CD4-positive, alpha-beta T cell treated with Interleukin-4 for 4 hours (primary cell): ENCODE results near the gene C1QTNF12.

Source experiments
- DNase-seq: peaks from one replicate; pipeline ENCODE4 v3.0.0-alpha.2; 2020

Gene C1QTNF12

GRCh38 chr1:1210726-1211540 is 35.6 kb downstream of the C1QTNF12 start:
- no peak for DNase-seq

GRCh38 chr1:1208713-1209433 is 37.6 kb downstream of the C1QTNF12 start:
- DNase-seq: peak; percentile 46

GRCh38 chr1:1207571-1207892 is 39.0 kb downstream of the C1QTNF12 start:
- no peak for DNase-seq

- DNase-seq: no peak
Observed at GRCh38 chr1:1206966-1207531, 39.5 kb downstream of the C1QTNF12 start.

- DNase-seq: peak; percentile 14
Observed at GRCh38 chr1:1206376-1206965, 40.1 kb downstream of the C1QTNF12 start, which contains the start of gene TNFRSF18. Gene TNFRSF18 (minus strand): TSS chr1:1206592. CDS start chr1:1206571, 21 bp downstream.

GRCh38 chr1:1205769-1206375 is 40.6 kb downstream of the C1QTNF12 start:
- DNase-seq: no peak

- no peak for DNase-seq
Observed at GRCh38 chr1:1204998-1205768, 41.3 kb downstream of the C1QTNF12 start.

- no peak for DNase-seq
Observed at GRCh38 chr1:1204425-1204920, 42.0 kb downstream of the C1QTNF12 start.

GRCh38 chr1:1203561-1204424 is 42.7 kb downstream of the C1QTNF12 start:
- no peak for DNase-seq

- DNase-seq: no peak
Observed at GRCh38 chr1:1202831-1203560, 43.5 kb downstream of the C1QTNF12 start.

- DNase-seq: peak; percentile 86
Observed at GRCh38 chr1:1200876-1201810, 45.4 kb downstream of the C1QTNF12 start.

GRCh38 chr1:1199961-1200875 is 46.3 kb downstream of the C1QTNF12 start:
- no peak for DNase-seq

GRCh38 chr1:1199141-1199960 is 47.2 kb downstream of the C1QTNF12 start:
- no peak for DNase-seq

GRCh38 chr1:1198423-1199140 is 47.9 kb downstream of the C1QTNF12 start:
- DNase-seq: no peak

GRCh38 chr1:1197551-1198422 is 48.7 kb downstream of the C1QTNF12 start:
- DNase-seq: no peak

- DNase-seq: no peak
Observed at GRCh38 chr1:1197188-1197500, 49.4 kb downstream of the C1QTNF12 start.
